GM12892 (cell line): ENCODE data around the gene ATCAY.

Experiments used
- POLR2A ChIP-seq: IDR thresholded peaks from 2 replicates; pipeline ENCODE4 v1.6.1; 2011; ENCODE audit warnings: low read depth, low read length, control low read depth
- POLR2AphosphoS5 ChIP-seq: IDR thresholded peaks from 2 replicates; pipeline ENCODE4 v1.6.1; 2011; ENCODE audit warnings: low read depth, low read length, control low read depth

GRCh38 chr19:3923096-3923758 is 42.7 kb downstream of the ATCAY start:
- TF ChIP-seq POLR2AphosphoS5 (no peak), POLR2A (no peak)
